HG03108 (cell line): ENCODE results near the gene PICK1.

Experiments used
- ATAC-seq: cut with Tn5 transposase; IDR thresholded peaks from one replicate; pipeline ENCODE4 v1.9.1; 2021; ENCODE audit warnings: moderate library complexity; ENCODE audit not compliant: unreplicated experiment

PICK1 gene

GRCh38 chr22:38056969-38057891 lies at the start of gene PICK1:
Gene PICK1 (plus strand): TSS chr22:38057404. CDS start chr22:38057810, 406 bp downstream.
- ATAC-seq, result no peak

GRCh38 chr22:38009000-38009806 lies 48.0 kb upstream of the PICK1 start:
- no peak for ATAC-seq

GRCh38 chr22:38012604-38013072 lies 44.6 kb upstream of the PICK1 start:
- ATAC-seq, result no peak

- ATAC-seq, result no peak
Measured at GRCh38 chr22:38014083-38014482, 43.1 kb upstream of the PICK1 start.

GRCh38 chr22:38016182-38017151 lies 40.7 kb upstream of the PICK1 start:
- ATAC-seq, result no peak

GRCh38 chr22:38017272-38017920 lies 39.8 kb upstream of the PICK1 start:
- ATAC-seq, result no peak

- no peak for ATAC-seq
Measured at GRCh38 chr22:38017939-38018885, 39.0 kb upstream of the PICK1 start.

- ATAC-seq, result no peak
Measured at GRCh38 chr22:38018938-38019827, 38.0 kb upstream of the PICK1 start.

- no peak for ATAC-seq
Measured at GRCh38 chr22:38021206-38021605, 36.0 kb upstream of the PICK1 start.

- no peak for ATAC-seq
Measured at GRCh38 chr22:38023045-38023444, 34.2 kb upstream of the PICK1 start.

GRCh38 chr22:38025514-38025913 lies 31.7 kb upstream of the PICK1 start:
- ATAC-seq, result no peak

GRCh38 chr22:38026130-38027111 lies 30.8 kb upstream of the PICK1 start:
- ATAC-seq, result no peak

GRCh38 chr22:38027487-38027886 lies 29.7 kb upstream of the PICK1 start:
- ATAC-seq, result no peak

GRCh38 chr22:38028344-38029130 lies 28.7 kb upstream of the PICK1 start:
- ATAC-seq, result no peak

GRCh38 chr22:38029370-38029769 lies 27.8 kb upstream of the PICK1 start:
- ATAC-seq, result no peak

GRCh38 chr22:38029901-38030300 lies 27.3 kb upstream of the PICK1 start:
- ATAC-seq, result no peak
